HS-27A (cell line): ENCODE data around the gene CABP7.

ENCODE experiments used
- DNase-seq: peaks from one replicate; pipeline ENCODE4 v3.0.0-alpha.2; 2012; ENCODE audit warnings: low read depth, missing footprints

CABP7 gene

GRCh38 chr22:29702000-29702930 is 17.5 kb upstream of the CABP7 start:
- no peak for DNase-seq

GRCh38 chr22:29702931-29703501 is 16.8 kb upstream of the CABP7 start:
- DNase-seq, result no peak

- DNase-seq, result no peak
Observed at GRCh38 chr22:29703569-29704195, 16.1 kb upstream of the CABP7 start.

- no peak for DNase-seq
Observed at GRCh38 chr22:29704528-29705285, 15.1 kb upstream of the CABP7 start.

- no peak for DNase-seq
Observed at GRCh38 chr22:29705651-29706050, 14.2 kb upstream of the CABP7 start.

- no peak for DNase-seq
Observed at GRCh38 chr22:29706486-29706885, 13.3 kb upstream of the CABP7 start.

GRCh38 chr22:29707010-29707409 is 12.8 kb upstream of the CABP7 start:
- no peak for DNase-seq

GRCh38 chr22:29707471-29707870 is 12.3 kb upstream of the CABP7 start:
- no peak for DNase-seq

GRCh38 chr22:29710193-29710592 is 9.6 kb upstream of the CABP7 start:
- no peak for DNase-seq

GRCh38 chr22:29710922-29711593 is 8.7 kb upstream of the CABP7 start:
- DNase-seq, result no peak

- no peak for DNase-seq
Observed at GRCh38 chr22:29712119-29712518, 7.7 kb upstream of the CABP7 start.

GRCh38 chr22:29713156-29713727 is 6.6 kb upstream of the CABP7 start:
- DNase-seq, result no peak

GRCh38 chr22:29715240-29715639 is 4.6 kb upstream of the CABP7 start:
- DNase-seq, result no peak

- no peak for DNase-seq
Observed at GRCh38 chr22:29715705-29716104, 4.1 kb upstream of the CABP7 start.

- peak; percentile 29 for DNase-seq
Observed at GRCh38 chr22:29716814-29717545, 2.8 kb upstream of the CABP7 start.

- no peak for DNase-seq
Observed at GRCh38 chr22:29717789-29718188, 2.0 kb upstream of the CABP7 start.

- DNase-seq, result no peak
Observed at GRCh38 chr22:29718949-29719898, 579 bp upstream of the CABP7 start.

GRCh38 chr22:29720811-29721323 is 1.1 kb downstream of the CABP7 start:
- no peak for DNase-seq

- no peak for DNase-seq
Observed at GRCh38 chr22:29722151-29722550, 2.3 kb downstream of the CABP7 start.
